Effector memory CD4-positive, alpha-beta T cell (primary cell): ENCODE results near the gene PPM1N.

Source experiments
- DNase-seq, 3 donors: peaks; one replicate each; pipeline ENCODE4 v3.0.0-alpha.2; 2020
- H3K27ac ChIP-seq: 2 replicates; pipeline ENCODE4 v1.7.0; 2013; ENCODE audit warnings: mild to moderate bottlenecking, low read length, moderate library complexity; ENCODE audit not compliant: insufficient read depth, poor library complexity, severe bottlenecking
- H3K27me3 ChIP-seq: replicated peaks from 2 replicates; pipeline ENCODE4 v1.7.0; 2013; ENCODE audit warnings: mild to moderate bottlenecking, low read length; ENCODE audit not compliant: insufficient read depth, control insufficient read depth, poor library complexity, severe bottlenecking
- H3K36me3 ChIP-seq: 2 replicates; pipeline ENCODE4 v1.7.0; 2013; ENCODE audit warnings: mild to moderate bottlenecking, low read length, moderate library complexity; ENCODE audit not compliant: control insufficient read depth, insufficient read depth
- H3K4me1 ChIP-seq: 2 replicates; pipeline ENCODE4 v1.7.0; 2013; ENCODE audit warnings: low read length, mild to moderate bottlenecking; ENCODE audit not compliant: control insufficient read depth, insufficient read depth, poor library complexity, severe bottlenecking
- H3K4me3 ChIP-seq: 2 replicates; pipeline ENCODE4 v1.7.0; 2013; ENCODE audit warnings: low read length, low read depth, mild to moderate bottlenecking; ENCODE audit not compliant: insufficient read depth, poor library complexity, severe bottlenecking
- H3K9me3 ChIP-seq: 2 replicates; pipeline ENCODE4 v1.7.0; 2013; ENCODE audit warnings: mild to moderate bottlenecking, low read length, moderate library complexity; ENCODE audit not compliant: control insufficient read depth

PPM1N gene

GRCh38 chr19:45469945-45470761 lies 28.1 kb upstream of the PPM1N start:
- Histone ChIP-seq H3K27ac (peak overlapping the region; percentile 99), H3K27me3 (no peaks in the 10 kb centered on the region), H3K4me1 (peaks cover 14% of the 10 kb centered on the region), H3K9me3 (no peaks in the 10 kb centered on the region), H3K4me3 (peak overlapping the region; percentile 91), H3K36me3 (peaks cover 8% of the 10 kb centered on the region)
- DNase-seq: peak; percentile 45 to 55 (median 55)

- no peaks in the 10 kb centered on the region for H3K27me3 ChIP-seq
- peaks cover 8% of the 10 kb centered on the region for H3K36me3 ChIP-seq
- H3K4me1 ChIP-seq: peaks cover 14% of the 10 kb centered on the region
- DNase-seq: no peak
- no peaks in the 10 kb centered on the region for H3K9me3 ChIP-seq
- peak overlapping the region; percentile 91 for H3K4me3 ChIP-seq
- H3K27ac ChIP-seq: no peak overlapping the region
Measured at GRCh38 chr19:45470762-45471081, 27.5 kb upstream of the PPM1N start.

- no peak overlapping the region for H3K4me3 ChIP-seq
- H3K4me1 ChIP-seq: peaks cover 14% of the 10 kb centered on the region
- H3K9me3 ChIP-seq: no peaks in the 10 kb centered on the region
- peaks cover 8% of the 10 kb centered on the region for H3K36me3 ChIP-seq
- no peak overlapping the region for H3K27ac ChIP-seq
- no peaks in the 10 kb centered on the region for H3K27me3 ChIP-seq
- DNase-seq: peak in 2 of 3 donors; percentile 46 to 50
Measured at GRCh38 chr19:45471111-45471930, 26.9 kb upstream of the PPM1N start.

- H3K27ac ChIP-seq: no peak overlapping the region
- DNase-seq: peak in 1 of 3 donors; percentile 43
- peaks cover 12% of the 10 kb centered on the region for H3K4me1 ChIP-seq
- H3K9me3 ChIP-seq: no peaks in the 10 kb centered on the region
- peaks cover 8% of the 10 kb centered on the region for H3K36me3 ChIP-seq
- no peaks in the 10 kb centered on the region for H3K27me3 ChIP-seq
- no peak overlapping the region for H3K4me3 ChIP-seq
Measured at GRCh38 chr19:45471931-45472562, 26.2 kb upstream of the PPM1N start.

- H3K36me3 ChIP-seq: peaks cover 8% of the 10 kb centered on the region
- DNase-seq: peak; percentile 39 to 80 (median 74)
- H3K27me3 ChIP-seq: no peaks in the 10 kb centered on the region
- no peaks in the 10 kb centered on the region for H3K9me3 ChIP-seq
- H3K4me1 ChIP-seq: peaks cover 11% of the 10 kb centered on the region
- H3K4me3 ChIP-seq: no peak overlapping the region
- no peak overlapping the region for H3K27ac ChIP-seq
Measured at GRCh38 chr19:45472563-45473366, 25.5 kb upstream of the PPM1N start.

- peaks cover 8% of the 10 kb centered on the region for H3K36me3 ChIP-seq
- no peaks in the 10 kb centered on the region for H3K9me3 ChIP-seq
- no peaks in the 10 kb centered on the region for H3K27me3 ChIP-seq
- DNase-seq: peak in 1 of 3 donors; percentile 64
- peaks cover 16% of the 10 kb centered on the region for H3K4me1 ChIP-seq
- H3K27ac ChIP-seq: no peak overlapping the region
- no peak overlapping the region for H3K4me3 ChIP-seq
Measured at GRCh38 chr19:45473367-45473681, 24.9 kb upstream of the PPM1N start.

GRCh38 chr19:45473682-45474605 lies 24.3 kb upstream of the PPM1N start:
- DNase-seq: peak; percentile 61 to 82 (median 81)
- Histone ChIP-seq H3K27ac (no peak overlapping the region), H3K36me3 (peaks cover 8% of the 10 kb centered on the region), H3K4me3 (no peak overlapping the region), H3K4me1 (peaks cover 16% of the 10 kb centered on the region), H3K27me3 (no peaks in the 10 kb centered on the region), H3K9me3 (no peaks in the 10 kb centered on the region)

- DNase-seq: peak; percentile 47 to 81 (median 71)
- peaks cover 10% of the 10 kb centered on the region for H3K4me1 ChIP-seq
- no peak overlapping the region for H3K4me3 ChIP-seq
- peaks cover 8% of the 10 kb centered on the region for H3K36me3 ChIP-seq
- H3K9me3 ChIP-seq: no peaks in the 10 kb centered on the region
- H3K27ac ChIP-seq: no peak overlapping the region
- no peaks in the 10 kb centered on the region for H3K27me3 ChIP-seq
Measured at GRCh38 chr19:45474606-45475521, 23.4 kb upstream of the PPM1N start.
